ENCODE results near the gene IQSEC1.
A peak's percentile ranks its signal among the peaks of the same experiment; 100 is the strongest.

IQSEC1 gene

DNA sequence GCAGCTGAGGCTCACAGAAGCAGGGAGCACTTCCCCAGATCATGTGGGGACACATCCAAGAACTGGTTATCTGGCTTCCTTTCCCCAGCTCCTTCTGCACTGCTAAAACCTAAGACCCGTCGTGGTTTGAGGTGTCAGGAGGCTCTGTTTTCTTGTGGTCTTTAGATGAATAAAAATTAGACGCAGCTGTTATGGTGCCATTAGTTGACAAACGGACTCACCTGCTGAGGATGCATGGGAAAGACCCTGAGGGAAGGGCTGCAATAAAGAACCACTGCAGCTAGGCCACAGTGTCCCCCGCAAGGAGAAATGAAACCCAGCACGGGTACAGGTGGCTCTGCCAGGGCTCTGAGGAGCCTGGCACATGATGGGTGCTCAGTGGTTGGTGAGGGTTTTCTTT lies 99.4 kb downstream of the IQSEC1 start:
- H3K4me3 Mint-ChIP-seq = no peak overlapping the region
- peak overlapping the region; percentile 38 for H3K27ac Mint-ChIP-seq
- H3K27me3 Mint-ChIP-seq = no peaks in the 10 kb centered on the region
- H3K36me3 Mint-ChIP-seq = peaks cover 19% of the 10 kb centered on the region
- H3K4me1 Mint-ChIP-seq = peaks cover 68% of the 10 kb centered on the region
- ATAC-seq = peak; percentile 89
- no peaks in the 10 kb centered on the region for H3K9me3 Mint-ChIP-seq

- Mint-ChIP-seq H3K4me1 (peaks cover 74% of the 10 kb centered on the region), H3K4me3 (no peak overlapping the region), H3K9me3 (no peaks in the 10 kb centered on the region), H3K27ac (peak overlapping the region; percentile 38), H3K36me3 (peaks cover 24% of the 10 kb centered on the region), H3K27me3 (no peaks in the 10 kb centered on the region)
- no peak for ATAC-seq
These were observed 100.2 kb downstream of the IQSEC1 start for GRCh38 chr3:12972781-12973702.

- Mint-ChIP-seq H3K9me3 (no peaks in the 10 kb centered on the region), H3K27ac (no peak overlapping the region), H3K4me3 (no peak overlapping the region), H3K4me1 (peaks cover 80% of the 10 kb centered on the region), H3K27me3 (no peaks in the 10 kb centered on the region), H3K36me3 (peaks cover 25% of the 10 kb centered on the region)
- ATAC-seq = no peak
These were observed 101.2 kb downstream of the IQSEC1 start for GRCh38 chr3:12972043-12972442.

- no peak for ATAC-seq
- H3K27me3 Mint-ChIP-seq = no peaks in the 10 kb centered on the region
- H3K9me3 Mint-ChIP-seq = no peaks in the 10 kb centered on the region
- H3K4me1 Mint-ChIP-seq = peaks cover 80% of the 10 kb centered on the region
- H3K36me3 Mint-ChIP-seq = peaks cover 30% of the 10 kb centered on the region
- peak overlapping the region; percentile 31 for H3K27ac Mint-ChIP-seq
- H3K4me3 Mint-ChIP-seq = no peak overlapping the region
These were observed 102.5 kb downstream of the IQSEC1 start for GRCh38 chr3:12970684-12971083.

DNA sequence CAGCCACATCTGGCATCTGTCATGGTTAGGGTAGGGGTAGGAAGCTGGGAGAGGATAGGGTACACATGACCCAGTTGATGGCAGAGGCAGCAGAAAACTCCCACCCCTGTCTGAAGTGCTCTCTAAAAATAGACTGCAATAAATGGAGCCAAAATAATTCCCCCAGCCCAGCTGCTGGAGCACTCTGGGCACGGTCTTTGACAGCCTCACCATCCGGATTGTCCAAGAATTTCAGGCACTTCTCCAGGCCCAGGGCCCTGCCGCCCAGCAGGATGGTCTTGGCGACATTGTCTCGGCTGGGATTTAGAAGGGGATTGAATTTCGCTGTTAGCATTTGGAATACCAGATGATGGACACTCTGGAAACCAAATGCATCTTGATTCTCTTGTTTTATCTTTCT lies 103.7 kb downstream of the IQSEC1 start:
- no peak overlapping the region for H3K4me3 Mint-ChIP-seq
- H3K27me3 Mint-ChIP-seq = no peaks in the 10 kb centered on the region
- peak overlapping the region; percentile 49 for H3K27ac Mint-ChIP-seq
- peaks cover 80% of the 10 kb centered on the region for H3K4me1 Mint-ChIP-seq
- ATAC-seq = no peak
- no peaks in the 10 kb centered on the region for H3K9me3 Mint-ChIP-seq
- peaks cover 30% of the 10 kb centered on the region for H3K36me3 Mint-ChIP-seq

DNA sequence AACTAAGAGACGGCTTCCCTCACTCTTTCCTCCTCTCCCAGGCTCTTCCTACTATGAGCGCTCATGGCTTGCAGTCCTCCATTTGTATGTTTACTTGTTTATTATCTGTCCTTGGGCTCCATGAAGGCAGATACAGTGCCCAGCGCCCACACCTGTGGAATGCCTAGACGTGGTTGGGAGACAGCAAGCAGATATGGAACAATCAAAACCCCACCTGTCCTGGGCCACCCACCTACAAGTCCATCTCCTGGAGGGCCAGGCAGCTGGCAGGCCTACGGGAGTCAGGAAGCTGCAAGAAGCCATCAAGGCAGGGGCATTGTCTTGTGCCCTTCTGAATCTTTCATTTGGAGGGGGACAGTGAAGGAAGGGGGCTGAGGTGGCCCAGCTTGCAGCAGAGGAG lies 104.7 kb downstream of the IQSEC1 start:
- H3K4me1 Mint-ChIP-seq = peaks cover 80% of the 10 kb centered on the region
- H3K36me3 Mint-ChIP-seq = peaks cover 30% of the 10 kb centered on the region
- no peaks in the 10 kb centered on the region for H3K27me3 Mint-ChIP-seq
- peak overlapping the region; percentile 27 for H3K4me3 Mint-ChIP-seq
- no peak for ATAC-seq
- no peaks in the 10 kb centered on the region for H3K9me3 Mint-ChIP-seq
- peak overlapping the region; percentile 49 for H3K27ac Mint-ChIP-seq

DNA sequence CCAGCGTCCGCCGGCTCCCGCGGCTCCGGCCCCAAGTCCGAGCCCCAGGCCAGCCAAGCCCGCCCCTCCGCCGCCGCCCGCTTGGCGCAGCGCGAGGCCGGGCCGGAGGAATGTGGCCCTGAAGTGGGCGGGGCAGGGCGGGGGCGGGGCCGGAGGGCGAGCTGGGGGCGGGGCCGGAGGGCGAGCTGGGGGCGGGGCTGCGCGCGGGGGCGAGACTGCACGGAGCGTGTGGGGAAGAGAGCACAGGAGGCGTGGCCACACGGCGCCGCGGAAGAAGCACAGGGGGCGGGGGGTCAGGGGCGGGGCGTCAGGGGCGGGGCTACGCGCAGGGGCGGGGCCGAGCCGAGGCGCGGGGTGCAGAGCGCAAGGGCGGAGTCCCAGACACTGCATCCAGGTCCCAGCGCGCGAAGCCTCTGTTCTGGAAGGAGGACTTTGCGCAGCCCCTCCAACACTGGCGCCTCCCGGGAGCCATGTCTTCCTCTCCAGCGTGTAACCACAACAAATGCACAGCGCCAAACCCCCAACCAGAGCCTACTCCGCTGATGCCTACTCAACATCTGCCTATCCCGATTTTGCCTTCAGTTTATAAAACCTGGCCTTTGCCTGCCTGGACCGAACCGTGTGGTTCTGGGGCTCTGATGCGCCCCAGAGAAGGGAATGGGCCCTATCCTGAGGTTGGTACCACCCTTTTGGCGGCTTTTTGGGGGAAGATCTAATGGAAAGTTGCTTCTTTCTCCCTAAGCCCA lies 105.5 kb downstream of the IQSEC1 start:
- ATAC-seq = peak; percentile 95
- Mint-ChIP-seq H3K4me1 (peaks cover 82% of the 10 kb centered on the region), H3K36me3 (peaks cover 24% of the 10 kb centered on the region), H3K27ac (peak overlapping the region; percentile 49), H3K4me3 (peak overlapping the region; percentile 79), H3K27me3 (no peaks in the 10 kb centered on the region), H3K9me3 (no peaks in the 10 kb centered on the region)

DNA sequence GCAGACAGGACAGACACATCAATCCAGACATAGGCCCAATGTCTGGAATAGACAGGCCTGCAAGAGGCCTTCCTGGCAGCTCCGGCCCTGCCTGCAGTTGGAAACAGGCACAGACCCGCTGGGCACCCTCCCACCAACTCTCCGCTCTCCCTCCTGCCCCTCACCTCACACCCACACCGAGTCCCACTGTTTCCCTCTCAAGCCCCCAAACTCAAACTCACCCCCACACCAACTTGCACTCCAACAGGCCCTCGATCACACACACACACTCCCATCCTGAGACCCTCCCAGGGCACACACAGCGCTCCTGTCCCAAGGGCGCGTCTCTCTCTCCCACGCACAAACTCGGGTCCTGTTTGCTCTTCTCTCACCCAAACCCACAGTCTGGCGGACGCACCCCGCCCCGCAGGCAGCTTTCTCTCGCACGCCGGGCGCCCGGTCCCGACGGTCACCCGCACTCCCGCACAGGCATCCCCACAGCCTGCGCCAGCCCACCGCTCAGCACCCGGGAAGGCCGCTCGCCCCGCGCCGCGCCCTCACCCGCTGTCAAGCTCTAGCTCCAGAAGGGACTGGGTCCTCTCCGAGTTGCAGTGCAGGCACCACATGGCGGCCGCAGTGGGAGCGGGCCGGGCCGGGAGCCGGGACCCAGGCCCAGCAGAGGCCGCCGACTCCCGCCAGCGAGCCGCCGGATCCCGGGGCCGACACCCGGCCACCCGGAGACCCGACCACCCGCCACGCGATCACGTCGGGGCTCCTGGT lies 106.2 kb downstream of the IQSEC1 start:
- peak; percentile 40 for ATAC-seq
- Mint-ChIP-seq H3K36me3 (peaks cover 24% of the 10 kb centered on the region), H3K4me1 (peaks cover 89% of the 10 kb centered on the region), H3K27me3 (no peaks in the 10 kb centered on the region), H3K27ac (peak overlapping the region; percentile 65), H3K9me3 (no peaks in the 10 kb centered on the region), H3K4me3 (peak overlapping the region; percentile 70)

DNA sequence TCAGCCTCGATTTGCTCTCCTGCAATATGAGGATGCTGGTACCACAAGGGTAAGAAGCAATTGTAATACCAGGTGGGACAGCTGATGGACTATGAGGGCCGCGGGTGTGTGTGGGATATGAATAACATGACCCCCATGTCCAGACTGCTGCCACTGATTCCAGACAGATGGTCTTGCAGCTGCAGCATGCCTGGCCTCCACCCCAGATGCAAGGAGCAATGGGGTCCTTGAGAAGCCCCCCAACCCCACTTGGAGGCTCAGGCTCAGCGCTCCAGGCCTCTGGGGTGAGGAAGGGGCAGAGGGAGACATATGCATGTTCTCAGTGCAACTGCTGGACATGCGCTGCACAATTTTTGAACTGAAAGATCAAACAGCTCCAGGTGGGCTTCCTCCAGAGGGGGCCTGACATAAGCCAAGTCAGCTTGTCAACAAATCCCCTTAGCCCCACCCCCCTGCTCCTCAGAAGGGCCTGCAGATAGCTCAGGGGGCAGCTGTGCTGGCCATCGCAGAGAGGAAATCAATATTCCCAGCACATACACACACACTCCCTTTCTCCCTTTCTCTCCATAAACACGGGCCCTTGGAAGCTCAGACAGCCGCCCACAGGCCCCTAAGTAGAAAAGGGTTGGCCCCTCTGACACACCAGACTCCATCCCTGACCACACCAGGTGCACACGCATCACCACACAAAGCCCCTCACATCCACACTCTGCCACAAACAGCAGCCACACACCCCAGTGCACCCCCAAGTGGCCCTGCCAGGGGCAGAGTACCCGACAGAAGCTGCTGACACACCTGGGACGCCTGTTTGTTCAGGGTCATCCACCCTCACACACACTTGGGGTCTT lies 107.0 kb downstream of the IQSEC1 start:
- Mint-ChIP-seq H3K4me3 (peak overlapping the region; percentile 70), H3K9me3 (no peaks in the 10 kb centered on the region), H3K36me3 (peaks cover 24% of the 10 kb centered on the region), H3K27me3 (no peaks in the 10 kb centered on the region), H3K27ac (peak overlapping the region; percentile 65), H3K4me1 (peaks cover 96% of the 10 kb centered on the region)
- no peak for ATAC-seq

DNA sequence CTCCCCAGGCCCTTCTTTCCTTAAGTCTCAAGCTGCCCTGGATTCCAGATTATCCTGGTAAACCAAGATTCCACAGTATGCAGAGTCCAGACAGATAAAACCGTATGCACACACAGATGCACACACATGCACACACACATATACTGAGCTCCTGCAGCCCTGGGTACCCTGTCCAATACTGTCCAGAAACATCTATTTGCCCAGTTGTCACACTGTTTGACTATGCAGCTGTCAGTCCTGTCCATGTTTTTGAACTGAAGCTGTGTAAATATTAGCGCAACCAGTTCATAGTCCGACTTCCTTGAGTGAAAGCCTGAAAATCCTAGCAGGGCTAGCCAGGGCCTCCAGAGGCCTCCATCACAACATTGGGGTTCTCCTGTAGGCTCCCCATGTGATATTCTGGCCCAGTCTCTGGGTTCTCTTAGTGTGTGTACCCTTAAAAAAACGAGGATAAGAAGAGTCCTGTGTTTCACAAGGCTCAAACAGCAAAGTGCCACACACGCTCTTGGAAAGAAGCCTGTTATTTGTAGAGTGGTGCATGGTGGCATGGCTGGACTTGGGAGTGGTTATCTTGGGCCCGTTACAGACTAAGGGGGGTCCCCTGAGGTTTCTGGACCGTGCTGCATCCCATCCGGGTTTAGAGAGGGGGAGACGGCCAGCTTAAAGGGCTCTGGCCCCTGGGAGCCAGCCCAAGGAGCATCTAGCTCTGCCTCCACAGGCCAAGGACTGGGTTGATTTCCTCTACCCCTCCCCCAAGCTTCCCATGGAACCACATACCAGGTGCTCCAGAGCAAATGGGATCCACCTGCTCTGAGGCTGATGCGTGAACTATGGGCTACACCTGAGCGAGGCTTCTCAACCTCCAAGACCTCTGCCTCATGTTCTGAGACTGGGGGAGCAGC lies 108.3 kb downstream of the IQSEC1 start:
- H3K27me3 Mint-ChIP-seq = no peaks in the 10 kb centered on the region
- H3K9me3 Mint-ChIP-seq = no peaks in the 10 kb centered on the region
- H3K27ac Mint-ChIP-seq = peak overlapping the region; percentile 65
- peaks cover 96% of the 10 kb centered on the region for H3K4me1 Mint-ChIP-seq
- H3K36me3 Mint-ChIP-seq = peaks cover 17% of the 10 kb centered on the region
- ATAC-seq = no peak
- peak overlapping the region; percentile 27 for H3K4me3 Mint-ChIP-seq

DNA sequence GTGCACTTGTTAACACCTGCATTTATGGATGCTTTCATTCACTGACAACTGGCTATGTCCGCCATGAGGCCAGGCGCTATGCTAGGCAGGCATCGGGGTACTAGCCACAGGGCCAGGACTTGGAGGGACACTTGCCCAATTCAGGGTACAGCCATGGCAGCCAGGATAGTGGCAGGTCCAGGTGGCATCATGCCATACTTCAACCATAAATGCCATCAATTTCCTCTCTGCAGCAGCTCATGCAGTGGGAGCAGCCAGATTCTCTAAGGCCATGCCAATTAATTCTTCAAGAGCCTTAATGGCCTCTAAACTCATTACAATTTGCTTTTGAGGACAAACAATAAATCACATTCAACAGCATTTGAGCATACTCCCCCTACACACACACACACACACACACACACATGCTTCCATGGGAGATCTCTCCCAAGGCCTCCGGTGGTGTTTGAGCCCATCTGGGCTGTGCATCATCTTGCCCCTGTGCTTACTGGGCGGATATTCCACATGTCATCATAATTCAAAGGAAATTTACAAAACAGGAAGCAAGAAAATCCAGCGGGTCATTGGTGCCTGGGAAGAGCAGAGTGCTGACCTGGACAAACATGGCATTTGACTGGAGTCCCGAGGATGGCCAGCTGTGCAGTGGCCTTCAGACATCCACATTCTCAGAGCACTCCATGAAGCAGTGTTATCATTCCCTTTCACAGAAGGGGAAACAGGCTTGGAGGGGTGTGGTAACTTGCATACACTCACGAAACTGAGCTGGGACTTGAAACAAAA lies 109.1 kb downstream of the IQSEC1 start:
- peak overlapping the region; percentile 27 for H3K27ac Mint-ChIP-seq
- peaks cover 96% of the 10 kb centered on the region for H3K4me1 Mint-ChIP-seq
- H3K4me3 Mint-ChIP-seq = no peak overlapping the region
- no peaks in the 10 kb centered on the region for H3K9me3 Mint-ChIP-seq
- no peak for ATAC-seq
- no peaks in the 10 kb centered on the region for H3K27me3 Mint-ChIP-seq
- peaks cover 13% of the 10 kb centered on the region for H3K36me3 Mint-ChIP-seq

- ATAC-seq = no peak
- H3K9me3 Mint-ChIP-seq = no peaks in the 10 kb centered on the region
- peak overlapping the region; percentile 62 for H3K27ac Mint-ChIP-seq
- H3K36me3 Mint-ChIP-seq = peaks cover 14% of the 10 kb centered on the region
- peaks cover 96% of the 10 kb centered on the region for H3K4me1 Mint-ChIP-seq
- H3K4me3 Mint-ChIP-seq = no peak overlapping the region
- H3K27me3 Mint-ChIP-seq = no peaks in the 10 kb centered on the region
These were observed 109.9 kb downstream of the IQSEC1 start for GRCh38 chr3:12963231-12963896.

DNA sequence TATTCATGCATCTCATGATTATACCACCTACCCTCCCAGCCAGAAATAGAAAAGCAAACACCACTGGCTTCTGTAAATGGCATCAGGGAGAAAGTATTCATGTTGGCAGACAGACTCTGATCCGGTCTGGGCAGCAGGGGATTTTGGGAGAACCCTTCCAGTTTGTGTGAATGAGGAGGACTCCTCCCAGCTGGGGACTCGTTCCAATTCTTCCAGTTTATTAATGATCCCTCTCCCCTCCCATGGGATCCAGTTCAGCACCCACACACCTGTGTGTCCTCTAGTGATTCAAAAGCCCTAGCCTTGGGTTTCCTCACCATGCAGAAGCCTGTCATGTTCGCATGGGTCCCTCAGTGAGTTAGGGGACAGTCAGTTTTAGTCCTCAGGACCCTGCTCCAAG lies 110.9 kb downstream of the IQSEC1 start:
- Mint-ChIP-seq H3K9me3 (no peaks in the 10 kb centered on the region), H3K4me3 (no peak overlapping the region), H3K27ac (peak overlapping the region; percentile 62), H3K36me3 (peaks cover 13% of the 10 kb centered on the region), H3K27me3 (no peaks in the 10 kb centered on the region), H3K4me1 (peaks cover 99% of the 10 kb centered on the region)
- no peak for ATAC-seq

Measured in stimulated activated memory B cell treated with anti-CD40 and anti-IgM and Interleukin-4, amounts not matched to agents 10 μg/mL and 1 μg/mL and 100 μg/mL, for 72 hours (primary cell).